NB4 (cell line): ENCODE results near the gene AP2B1.
"Not testable (repeated sequence)": the region's sequence is repeated elsewhere in the genome, so short reads cannot be mapped to it uniquely, and the experiment has no call there.

Experiments used
- DNase-seq: peaks from one replicate; pipeline ENCODE4 v3.0.0; 2010; ENCODE audit warnings: low read depth
- H3K4me3 ChIP-seq: one replicate; pipeline ENCODE4 v1.5.1; 2011; ENCODE audit warnings: mild to moderate bottlenecking, low read depth, low read length, moderate library complexity
- CTCF ChIP-seq: IDR thresholded peaks from one replicate; pipeline ENCODE4 v1.5.1; 2012; ENCODE audit warnings: low read depth, low read length
- MAX ChIP-seq: IDR thresholded peaks from 2 replicates; pipeline ENCODE4 v1.6.1; 2011; ENCODE audit warnings: low read depth, low read length
- MYC ChIP-seq: IDR thresholded peaks from 2 replicates; pipeline ENCODE4 v1.6.1; 2011; ENCODE audit warnings: low read depth, low read length
- POLR2A ChIP-seq: IDR thresholded peaks from 2 replicates; pipeline ENCODE4 v1.6.1; 2011; ENCODE audit warnings: mild to moderate bottlenecking; ENCODE audit not compliant: insufficient read length; ENCODE audit errors: extremely low read depth

The AP2B1 gene

GRCh38 chr17:35694906-35695305 is 107.8 kb downstream of the AP2B1 start:
- TF ChIP-seq CTCF (no peak), POLR2A (no peak), MYC (no peak), MAX (no peak)
- DNase-seq = no peak
- no peak overlapping the region for H3K4me3 ChIP-seq

GRCh38 chr17:35695613-35696012 is 108.5 kb downstream of the AP2B1 start:
- no peak overlapping the region for H3K4me3 ChIP-seq
- no peak for TF ChIP-seq CTCF
- TF ChIP-seq MAX = no peak
- TF ChIP-seq POLR2A = no peak
- TF ChIP-seq MYC = no peak
- DNase-seq = no peak

GRCh38 chr17:35698800-35699199 is 111.7 kb downstream of the AP2B1 start:
- TF ChIP-seq POLR2A (no peak), CTCF (no peak), MAX (no peak), MYC (no peak)
- no peak overlapping the region for H3K4me3 ChIP-seq
- DNase-seq = no peak

GRCh38 chr17:35700150-35700549 is 113.0 kb downstream of the AP2B1 start:
- TF ChIP-seq POLR2A (no peak), MYC (no peak), CTCF (no peak), MAX (no peak)
- no peak overlapping the region for H3K4me3 ChIP-seq
- DNase-seq = no peak

GRCh38 chr17:35701491-35701890 is 114.4 kb downstream of the AP2B1 start:
- TF ChIP-seq MYC = no peak
- no peak for TF ChIP-seq CTCF
- DNase-seq = no peak
- no peak overlapping the region for H3K4me3 ChIP-seq

- H3K4me3 ChIP-seq, DNase-seq: not testable (repeated sequence)
Observed at GRCh38 chr17:35703308-35703707, 116.2 kb downstream of the AP2B1 start.

GRCh38 chr17:35705230-35705629 is 118.1 kb downstream of the AP2B1 start:
- no peak for DNase-seq
- no peak for TF ChIP-seq POLR2A
- no peak for TF ChIP-seq CTCF
- TF ChIP-seq MAX = no peak
- TF ChIP-seq MYC = no peak
- no peak overlapping the region for H3K4me3 ChIP-seq
